Cardiac muscle cell (in vitro differentiated cells and primary cell): ENCODE results near the gene ONECUT1. TPM values are rescaled to one million over a fixed set of nuclear protein-coding genes. Genes with fewer than 3 reads are reported as not detected.

ENCODE experiments used
- DNase-seq, 2 donors: peaks; one replicate each; pipeline versions ENCODE4 v3.0.0 to v3.0.0-alpha.2; 2010 to 2017; ENCODE audit warnings: low read depth in 1 of 2, low spot score in 1 of 2
- H3K27ac ChIP-seq: fragments of 200-600 bp; sonication (generic); 2 replicates; pipeline ENCODE4 v1.5.1; 2016
- H3K27me3 ChIP-seq: fragments of 200-600 bp; sonication (generic); 2 replicates; pipeline ENCODE4 v1.6.0; 2016; ENCODE audit warnings: control low read depth
- H3K36me3 ChIP-seq: fragments of 200-600 bp; sonication (generic); 2 replicates; pipeline ENCODE4 v1.5.1; 2016; ENCODE audit warnings: control low read depth
- H3K4me1 ChIP-seq: fragments of 200-600 bp; sonication (generic); 2 replicates; pipeline ENCODE4 v1.8.1; 2017; ENCODE audit warnings: low read depth, mild to moderate bottlenecking, mixed run types
- H3K4me3 ChIP-seq: fragments of 200-600 bp; sonication (generic); 2 replicates; pipeline ENCODE4 v1.5.1; 2016; ENCODE audit warnings: mild to moderate bottlenecking
- H3K9me3 ChIP-seq: fragments of 200-600 bp; sonication (generic); 2 replicates; pipeline ENCODE4 v1.5.1; 2017; ENCODE audit warnings: low read depth, mild to moderate bottlenecking, control low read depth
- polyA plus RNA-seq: library from polyadenylated mRNA; unstranded; fragments of >200 nt; fragmentation: Nextera tagmentation; extraction: Ambion mirVana; gene quantifications from 2 replicates; pipeline ENCODE4 v1.2.1, GENCODE V29; 2016
- total RNA-seq: library from RNA; depleted of rRNA; stranded (reverse); fragments of >200 nt; gene quantifications from 2 replicates; pipeline ENCODE4 v1.2.3, GENCODE V29; 2016
- TF ChIP-seq, protein P1 (sequence below): IDR thresholded peaks from 2 replicates; pipeline ENCODE4 v1.5.1; 2012; ENCODE audit warnings: low read depth, mild to moderate bottlenecking, low read length

Gene ONECUT1
- total and polyA plus RNA-seq, 2 experiments from 2014 or later, result 0.18 TPM; not detected in 1

DNA sequence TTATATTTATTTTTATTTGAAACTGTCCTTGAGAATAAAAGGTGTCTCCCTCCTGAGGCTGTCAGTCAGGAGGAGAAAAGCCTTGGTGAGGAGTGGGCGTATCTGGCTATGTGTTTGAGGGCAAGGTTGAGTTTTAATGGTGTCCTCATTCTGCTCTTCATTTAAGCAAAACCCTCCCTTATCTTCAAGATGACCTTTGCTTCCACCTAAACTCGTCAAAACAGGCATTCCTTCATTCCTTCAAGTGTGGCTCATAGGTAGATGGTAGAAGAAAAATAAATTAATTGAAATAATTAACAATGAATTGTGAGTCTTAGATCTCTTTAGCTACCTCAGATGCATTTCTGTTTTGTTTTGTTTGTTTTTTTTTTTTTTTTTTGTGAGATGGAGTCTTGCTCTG, 71.6 kb downstream of the ONECUT1 start:
- H3K36me3 ChIP-seq, result no peaks in the 10 kb centered on the region

DNA sequence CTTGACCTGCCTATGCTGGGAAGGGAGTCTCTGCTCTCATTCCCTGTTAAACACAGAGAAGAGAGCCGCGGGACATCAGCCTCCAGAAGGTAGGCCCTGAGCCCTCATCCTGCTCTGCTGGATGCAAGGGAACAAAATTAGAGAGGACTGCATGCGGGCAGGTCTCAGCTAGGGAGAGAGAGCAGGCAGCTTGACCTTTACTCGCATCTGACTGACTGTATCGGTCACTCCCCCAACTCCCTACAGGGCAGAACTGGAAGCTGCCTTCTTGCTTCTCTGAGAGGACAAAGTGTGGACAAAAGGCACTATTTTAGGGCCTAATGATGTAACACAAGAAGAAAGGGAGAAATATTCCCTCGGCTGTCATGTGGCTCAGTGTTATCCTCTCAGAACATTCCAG, 72.2 kb downstream of the ONECUT1 start:
- H3K27me3 ChIP-seq, result no peaks in the 10 kb centered on the region
- H3K4me1 ChIP-seq, result no peaks in the 10 kb centered on the region
- TF ChIP-seq, protein P1, sequence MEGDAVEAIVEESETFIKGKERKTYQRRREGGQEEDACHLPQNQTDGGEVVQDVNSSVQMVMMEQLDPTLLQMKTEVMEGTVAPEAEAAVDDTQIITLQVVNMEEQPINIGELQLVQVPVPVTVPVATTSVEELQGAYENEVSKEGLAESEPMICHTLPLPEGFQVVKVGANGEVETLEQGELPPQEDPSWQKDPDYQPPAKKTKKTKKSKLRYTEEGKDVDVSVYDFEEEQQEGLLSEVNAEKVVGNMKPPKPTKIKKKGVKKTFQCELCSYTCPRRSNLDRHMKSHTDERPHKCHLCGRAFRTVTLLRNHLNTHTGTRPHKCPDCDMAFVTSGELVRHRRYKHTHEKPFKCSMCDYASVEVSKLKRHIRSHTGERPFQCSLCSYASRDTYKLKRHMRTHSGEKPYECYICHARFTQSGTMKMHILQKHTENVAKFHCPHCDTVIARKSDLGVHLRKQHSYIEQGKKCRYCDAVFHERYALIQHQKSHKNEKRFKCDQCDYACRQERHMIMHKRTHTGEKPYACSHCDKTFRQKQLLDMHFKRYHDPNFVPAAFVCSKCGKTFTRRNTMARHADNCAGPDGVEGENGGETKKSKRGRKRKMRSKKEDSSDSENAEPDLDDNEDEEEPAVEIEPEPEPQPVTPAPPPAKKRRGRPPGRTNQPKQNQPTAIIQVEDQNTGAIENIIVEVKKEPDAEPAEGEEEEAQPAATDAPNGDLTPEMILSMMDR, result no peak
- H3K4me3 ChIP-seq, result no peak overlapping the region
- H3K27ac ChIP-seq, result no peak overlapping the region
- no peaks in the 10 kb centered on the region for H3K9me3 ChIP-seq
- no peaks in the 10 kb centered on the region for H3K36me3 ChIP-seq
- DNase-seq, result peak in 1 of 2 donors; percentile 29

More for the DNA sequence above, 71.6 kb downstream of the ONECUT1 start:
- Histone ChIP-seq H3K4me1 (no peaks in the 10 kb centered on the region), H3K9me3 (no peaks in the 10 kb centered on the region), H3K4me3 (no peak overlapping the region), H3K27me3 (no peaks in the 10 kb centered on the region), H3K27ac (no peak overlapping the region)
- TF ChIP-seq, protein P1, result no peak
- DNase-seq, result no peak

DNA sequence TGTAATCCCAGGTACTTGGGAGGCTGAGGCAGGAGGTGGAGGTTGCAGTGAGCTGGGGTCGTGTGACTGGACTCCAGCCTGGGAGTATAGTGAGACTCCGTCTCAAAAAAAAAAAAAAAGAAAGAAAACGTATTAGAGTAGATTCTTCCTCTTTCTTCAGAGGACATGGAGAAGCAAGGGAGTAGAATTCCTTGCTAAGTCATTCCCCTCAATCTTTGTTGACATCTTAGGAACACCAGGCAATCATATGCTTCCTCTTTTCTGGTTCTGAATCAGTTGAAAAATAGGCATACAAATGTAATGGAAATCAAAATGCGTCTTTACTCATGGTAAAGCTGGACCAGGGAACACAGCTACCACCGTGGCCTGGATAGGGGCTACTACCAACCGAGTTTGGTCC, 72.7 kb downstream of the ONECUT1 start:
- no peak overlapping the region for H3K27ac ChIP-seq
- TF ChIP-seq, protein P1, result no peak
- H3K4me1 ChIP-seq, result no peaks in the 10 kb centered on the region
- H3K36me3 ChIP-seq, result no peaks in the 10 kb centered on the region
- DNase-seq, result no peak
- H3K9me3 ChIP-seq, result no peaks in the 10 kb centered on the region
- H3K27me3 ChIP-seq, result no peaks in the 10 kb centered on the region
- no peak overlapping the region for H3K4me3 ChIP-seq

DNA sequence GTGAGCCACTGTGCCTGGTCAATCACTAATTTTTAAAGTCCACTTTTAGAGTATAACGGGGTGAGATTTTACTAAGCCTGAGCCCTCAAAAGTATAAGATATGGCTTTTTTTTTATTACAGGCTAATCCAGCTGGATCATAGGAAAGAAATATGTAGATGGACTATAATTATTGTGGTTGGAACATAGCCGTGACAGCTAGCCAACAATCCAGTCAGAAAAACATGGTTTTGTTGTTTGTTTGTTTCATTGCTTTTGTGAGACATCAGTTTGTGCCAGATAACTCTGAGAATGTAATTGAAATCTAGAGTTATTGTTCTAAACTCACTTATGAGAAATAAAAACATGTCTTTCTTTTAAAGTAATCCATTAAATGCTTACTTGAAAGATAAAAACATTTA, 73.6 kb downstream of the ONECUT1 start:
- TF ChIP-seq, protein P1, result no peak
- Histone ChIP-seq H3K4me3 (no peak overlapping the region), H3K27ac (no peak overlapping the region), H3K27me3 (no peaks in the 10 kb centered on the region), H3K4me1 (no peaks in the 10 kb centered on the region), H3K36me3 (no peaks in the 10 kb centered on the region), H3K9me3 (no peaks in the 10 kb centered on the region)
- DNase-seq, result no peak

DNA sequence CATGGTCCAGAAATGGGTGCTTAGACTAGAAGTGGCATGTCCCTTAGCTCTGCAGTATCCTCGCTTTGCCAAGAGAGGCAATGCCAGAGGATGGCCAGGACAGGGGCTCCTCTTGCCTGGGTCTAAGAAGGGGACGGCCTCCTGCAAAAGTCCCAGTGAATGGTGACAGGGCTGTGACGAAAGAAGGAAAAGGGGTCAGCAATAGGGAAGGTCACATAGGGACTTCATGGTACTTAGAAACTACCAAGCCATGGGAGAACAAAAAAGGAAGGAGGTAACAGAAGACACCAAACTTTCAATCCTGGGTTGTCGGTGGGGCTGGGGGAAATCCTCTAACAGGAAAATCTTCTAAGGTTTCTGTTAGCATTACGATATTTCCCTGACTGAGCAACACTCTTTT, 74.7 kb downstream of the ONECUT1 start:
- Histone ChIP-seq H3K4me1 (no peaks in the 10 kb centered on the region), H3K4me3 (no peak overlapping the region), H3K27me3 (no peaks in the 10 kb centered on the region), H3K27ac (no peak overlapping the region), H3K9me3 (no peaks in the 10 kb centered on the region), H3K36me3 (no peaks in the 10 kb centered on the region)
- TF ChIP-seq, protein P1, result no peak
- no peak for DNase-seq

DNA sequence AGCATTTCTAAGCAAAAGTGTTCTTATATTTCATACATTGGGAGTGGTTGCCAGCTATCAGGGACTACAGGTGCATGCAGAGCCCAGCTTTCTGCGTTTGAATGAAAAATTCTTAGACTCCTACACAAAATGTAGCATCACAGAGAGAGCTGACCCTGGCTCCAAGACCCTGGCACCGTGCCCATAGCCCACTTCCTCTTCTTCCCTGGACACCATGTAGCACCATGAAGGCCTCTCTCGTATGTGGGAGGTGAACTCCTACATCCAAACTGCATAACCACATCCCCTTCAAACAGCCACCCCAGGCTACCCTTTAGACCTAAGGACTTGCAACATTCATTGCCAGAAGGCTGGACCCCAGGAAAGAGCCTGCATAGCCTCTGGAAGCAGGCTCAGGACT, 75.2 kb downstream of the ONECUT1 start:
- no peaks in the 10 kb centered on the region for H3K36me3 ChIP-seq

More for the DNA sequence above, 75.2 kb downstream of the ONECUT1 start:
- Histone ChIP-seq H3K27me3 (no peaks in the 10 kb centered on the region), H3K27ac (no peak overlapping the region), H3K9me3 (no peaks in the 10 kb centered on the region), H3K4me1 (no peaks in the 10 kb centered on the region), H3K4me3 (no peak overlapping the region)
- no peak for DNase-seq
- TF ChIP-seq, protein P1, result no peak
